Testis (tissue), 2 donors: Measurements from ENCODE around the gene TWIST1.

Experiments used
- CTCF ChIP-seq, 3 experiments: fragments of 450-650 bp in 2 of 3; fragments of 200-600 bp in 1 of 3; sonication (generic) in 1 of 3; IDR thresholded peaks; one replicate each; pipeline ENCODE4 v1.5.1; 2016 to 2019; ENCODE audit warnings: antibody characterized with exemption in 3 of 3, mild to moderate bottlenecking in 2 of 3, moderate library complexity in 1 of 3
- POLR2A ChIP-seq: fragments of 450-650 bp; IDR thresholded peaks from one replicate; pipeline ENCODE4 v1.6.1; 2017; ENCODE audit warnings: antibody characterized with exemption, mild to moderate bottlenecking, moderate library complexity

GRCh38 chr7:19099924-19100323, 17.5 kb downstream of the TWIST1 start:
- TF ChIP-seq CTCF (IDR thresholded peaks at IDR 0.05) (no peak), POLR2A (no peak)
